ENCODE data around the gene RPN1.

Gene RPN1

DNA sequence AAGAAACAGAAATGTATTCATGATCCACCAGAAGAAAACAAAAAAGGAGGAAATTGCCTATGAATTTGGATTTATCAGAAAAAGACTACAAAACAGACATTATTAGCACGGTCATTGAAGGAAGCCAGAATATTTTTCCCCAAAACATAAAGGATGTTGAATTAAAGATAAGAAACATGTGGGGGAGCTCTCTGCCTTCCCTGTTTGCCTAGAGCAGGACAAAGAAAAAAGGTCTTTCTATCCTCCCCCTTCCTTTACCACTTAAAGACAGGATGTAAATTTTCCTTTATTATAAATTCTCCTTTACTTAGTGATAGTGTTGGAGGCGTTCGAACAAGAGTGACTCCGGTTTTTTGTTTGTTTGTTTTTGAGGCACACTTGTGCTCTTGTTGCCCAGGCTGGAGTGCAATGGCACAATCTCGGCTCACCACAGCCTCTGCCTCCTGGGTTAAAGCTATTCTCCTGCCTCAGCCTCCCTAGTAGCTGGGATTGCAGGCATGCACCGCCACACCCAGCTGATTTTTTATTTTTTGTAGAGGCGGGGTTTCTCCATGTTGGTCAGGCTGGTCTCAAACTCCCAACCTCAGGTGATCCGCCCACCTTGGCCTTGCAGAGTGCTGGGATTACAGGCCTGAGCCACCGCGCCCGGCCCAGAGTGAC is 14.9 kb upstream of the RPN1 start:
- TF ChIP-seq GATA2 (IDR thresholded peaks at IDR 0.05; ENCODE audit: low read depth, low read length) (no peak), GATA3 (IDR thresholded peaks at IDR 0.05; ENCODE audit: low read depth, low read length) (no peak)

GRCh38 chr3:128663151-128663550 is 12.5 kb upstream of the RPN1 start:
- TF ChIP-seq GATA2 (IDR thresholded peaks at IDR 0.05; ENCODE audit: low read depth, low read length) (no peak), GATA3 (IDR thresholded peaks at IDR 0.05; ENCODE audit: low read depth, low read length) (no peak)

GRCh38 chr3:128655531-128655930 is 4.9 kb upstream of the RPN1 start:
- TF ChIP-seq GATA3 (IDR thresholded peaks at IDR 0.05; ENCODE audit: low read depth, low read length) = no peak
- no peak for TF ChIP-seq GATA2 (IDR thresholded peaks at IDR 0.05; ENCODE audit: low read depth, low read length)

- TF ChIP-seq GATA3 (IDR thresholded peaks at IDR 0.05; ENCODE audit: low read depth, low read length) = no peak
- no peak for TF ChIP-seq GATA2 (IDR thresholded peaks at IDR 0.05; ENCODE audit: low read depth, low read length)
Observed at GRCh38 chr3:128648940-128649663, 1.5 kb downstream of the RPN1 start.

DNA sequence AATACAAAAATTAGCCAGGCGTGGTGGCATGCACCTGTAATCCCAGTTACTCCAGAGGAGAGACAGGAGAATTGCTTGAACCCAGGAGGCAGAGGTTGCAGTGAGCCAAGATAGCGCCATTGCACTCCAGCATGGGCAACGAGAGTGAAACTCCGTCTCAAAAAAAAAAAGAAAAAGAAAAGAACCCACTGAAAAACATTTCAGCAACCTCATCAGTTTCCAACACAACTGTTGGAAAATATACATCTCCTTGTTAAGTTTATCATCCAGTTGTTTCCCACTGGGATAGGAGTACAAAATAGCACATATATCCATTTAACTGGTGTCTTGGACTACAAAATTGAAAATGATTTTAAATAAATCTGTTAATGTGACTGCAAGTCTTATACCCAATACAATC is 2.2 kb downstream of the RPN1 start:
- no peak for TF ChIP-seq GATA2 (IDR thresholded peaks at IDR 0.05; ENCODE audit: low read depth, low read length)
- no peak for TF ChIP-seq GATA3 (IDR thresholded peaks at IDR 0.05; ENCODE audit: low read depth, low read length)

- TF ChIP-seq GATA2 (IDR thresholded peaks at IDR 0.05; ENCODE audit: low read depth, low read length) (no peak), GATA3 (IDR thresholded peaks at IDR 0.05; ENCODE audit: low read depth, low read length) (no peak)
Observed at GRCh38 chr3:128647307-128647706, 3.3 kb downstream of the RPN1 start.

DNA sequence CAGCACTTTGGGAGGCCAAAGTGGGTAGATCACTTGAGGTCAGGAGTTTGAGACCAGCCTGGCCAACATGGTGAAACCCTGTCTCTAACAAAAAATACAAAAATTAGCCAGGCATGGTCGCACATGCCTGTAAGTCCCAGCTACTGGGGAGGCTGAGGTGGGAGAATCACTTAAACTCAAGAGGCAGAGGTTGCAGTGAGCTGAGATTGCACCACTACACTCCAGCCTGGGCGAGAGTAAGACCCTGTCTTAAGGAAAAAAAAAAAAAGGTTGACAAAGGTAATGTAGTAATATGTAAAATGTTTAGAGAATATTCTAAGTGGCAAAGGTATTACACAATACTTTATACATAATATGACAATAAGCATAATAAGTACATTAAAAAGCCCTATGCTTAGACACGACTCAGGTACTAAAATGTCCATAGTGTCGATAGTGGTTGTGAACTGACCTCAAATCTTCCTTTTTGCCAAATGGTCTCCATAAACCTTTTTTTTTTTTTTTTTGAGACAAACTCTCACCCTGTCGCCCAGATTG is 16.5 kb downstream of the RPN1 start:
- TF ChIP-seq GATA3 (IDR thresholded peaks at IDR 0.05; ENCODE audit: low read depth, low read length) = no peak
- TF ChIP-seq GATA2 (IDR thresholded peaks at IDR 0.05; ENCODE audit: low read depth, low read length) = no peak

GRCh38 chr3:128632301-128632700 is 18.3 kb downstream of the RPN1 start:
- TF ChIP-seq GATA2 (IDR thresholded peaks at IDR 0.05; ENCODE audit: low read depth, low read length) (no peak), GATA3 (IDR thresholded peaks at IDR 0.05; ENCODE audit: low read depth, low read length) (no peak)

- TF ChIP-seq GATA3 (IDR thresholded peaks at IDR 0.05; ENCODE audit: low read depth, low read length) (no peak), GATA2 (IDR thresholded peaks at IDR 0.05; ENCODE audit: low read depth, low read length) (no peak)
Observed at GRCh38 chr3:128629936-128630335, 20.7 kb downstream of the RPN1 start.

- TF ChIP-seq GATA3 (IDR thresholded peaks at IDR 0.05; ENCODE audit: low read depth, low read length) (no peak), GATA2 (IDR thresholded peaks at IDR 0.05; ENCODE audit: low read depth, low read length) (no peak)
Observed at GRCh38 chr3:128625409-128625945, 25.1 kb downstream of the RPN1 start.

DNA sequence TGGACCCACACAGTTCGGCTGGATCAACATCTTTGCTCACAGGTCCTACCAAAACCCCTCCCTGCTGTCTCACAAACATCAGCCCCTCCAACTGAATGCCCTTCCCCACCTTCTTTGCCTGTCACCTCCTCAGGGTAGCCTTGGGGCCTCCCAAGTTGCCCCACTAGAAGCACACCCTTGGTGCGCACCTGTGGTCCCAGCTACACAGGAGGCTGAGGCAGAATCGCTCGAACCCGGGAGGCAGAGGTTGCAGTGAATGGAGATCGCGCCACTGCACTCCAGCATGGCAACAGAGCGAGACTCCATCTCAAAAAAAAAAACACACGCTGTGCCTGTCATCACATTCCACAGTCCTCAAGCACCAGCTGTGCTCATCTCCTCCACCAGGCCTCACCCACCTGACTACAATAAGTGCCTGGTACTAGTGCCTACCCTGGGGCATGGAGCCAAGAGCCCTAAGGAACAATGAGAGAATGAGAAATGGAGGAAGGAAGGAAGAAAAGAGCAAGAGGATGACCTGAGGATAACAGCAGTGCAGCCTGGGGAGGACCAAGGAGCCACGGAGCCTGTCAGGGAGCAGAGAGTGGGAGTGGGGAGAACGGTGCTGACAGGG is 26.0 kb downstream of the RPN1 start:
- TF ChIP-seq GATA3 (IDR thresholded peaks at IDR 0.05; ENCODE audit: low read depth, low read length) (no peak), GATA2 (IDR thresholded peaks at IDR 0.05; ENCODE audit: low read depth, low read length) (no peak)

GRCh38 chr3:128623762-128624176 is 26.8 kb downstream of the RPN1 start:
- TF ChIP-seq GATA2 (IDR thresholded peaks at IDR 0.05; ENCODE audit: low read depth, low read length) = no peak
- TF ChIP-seq GATA3 (IDR thresholded peaks at IDR 0.05; ENCODE audit: low read depth, low read length) = no peak

DNA sequence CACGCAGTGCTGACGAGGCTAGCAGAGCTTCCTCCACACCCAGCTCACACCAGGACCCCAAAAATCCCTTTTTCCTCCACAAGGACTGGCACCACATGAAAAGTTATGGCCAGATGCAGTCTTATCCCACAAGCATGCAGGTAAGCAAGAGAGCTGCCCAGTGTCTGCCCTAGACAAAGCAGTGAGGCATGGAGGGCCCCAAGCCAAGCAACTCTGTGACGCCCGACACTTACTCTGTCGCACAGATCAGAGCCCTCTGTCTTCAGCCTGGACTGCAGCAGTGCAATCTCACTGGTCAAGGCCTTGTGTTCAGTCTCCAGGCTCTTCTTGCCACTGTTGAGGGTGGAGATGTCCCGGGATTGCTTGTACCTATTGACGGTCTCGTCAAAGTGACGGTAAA is 28.7 kb downstream of the RPN1 start:
- TF ChIP-seq GATA2 (IDR thresholded peaks at IDR 0.05; ENCODE audit: low read depth, low read length) (no peak), GATA3 (IDR thresholded peaks at IDR 0.05; ENCODE audit: low read depth, low read length) (no peak)

DNA sequence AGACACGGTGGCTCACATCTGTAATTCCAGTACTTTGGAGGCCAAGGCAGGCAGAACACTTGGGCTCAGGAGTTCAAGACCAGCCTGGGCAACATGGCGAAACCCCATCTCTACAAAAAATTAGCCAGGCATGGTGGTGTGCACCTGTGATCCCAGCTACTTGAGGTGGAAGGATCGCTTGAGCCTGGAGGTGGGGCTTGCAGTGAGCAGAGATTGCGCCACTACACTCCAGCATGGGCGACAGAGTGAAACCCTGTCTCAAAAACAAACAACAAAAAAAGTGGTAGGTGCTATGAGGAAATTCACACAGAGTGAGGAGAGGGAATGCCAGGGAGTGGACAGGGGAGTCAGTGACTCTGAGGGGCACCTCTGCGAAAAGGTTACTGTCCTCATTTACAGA is 29.4 kb downstream of the RPN1 start:
- TF ChIP-seq GATA2 (IDR thresholded peaks at IDR 0.05; ENCODE audit: low read depth, low read length) (no peak), GATA3 (IDR thresholded peaks at IDR 0.05; ENCODE audit: low read depth, low read length) (no peak)

Data from SH-SY5Y (cell line).